ENCODE results near the gene UROC1. TPM values are rescaled to one million over a fixed set of nuclear protein-coding genes. Genes with fewer than 3 reads are reported as not detected.

UROC1 gene
- total RNA-seq, 1 experiment from 2014 or later: not detected

DNA sequence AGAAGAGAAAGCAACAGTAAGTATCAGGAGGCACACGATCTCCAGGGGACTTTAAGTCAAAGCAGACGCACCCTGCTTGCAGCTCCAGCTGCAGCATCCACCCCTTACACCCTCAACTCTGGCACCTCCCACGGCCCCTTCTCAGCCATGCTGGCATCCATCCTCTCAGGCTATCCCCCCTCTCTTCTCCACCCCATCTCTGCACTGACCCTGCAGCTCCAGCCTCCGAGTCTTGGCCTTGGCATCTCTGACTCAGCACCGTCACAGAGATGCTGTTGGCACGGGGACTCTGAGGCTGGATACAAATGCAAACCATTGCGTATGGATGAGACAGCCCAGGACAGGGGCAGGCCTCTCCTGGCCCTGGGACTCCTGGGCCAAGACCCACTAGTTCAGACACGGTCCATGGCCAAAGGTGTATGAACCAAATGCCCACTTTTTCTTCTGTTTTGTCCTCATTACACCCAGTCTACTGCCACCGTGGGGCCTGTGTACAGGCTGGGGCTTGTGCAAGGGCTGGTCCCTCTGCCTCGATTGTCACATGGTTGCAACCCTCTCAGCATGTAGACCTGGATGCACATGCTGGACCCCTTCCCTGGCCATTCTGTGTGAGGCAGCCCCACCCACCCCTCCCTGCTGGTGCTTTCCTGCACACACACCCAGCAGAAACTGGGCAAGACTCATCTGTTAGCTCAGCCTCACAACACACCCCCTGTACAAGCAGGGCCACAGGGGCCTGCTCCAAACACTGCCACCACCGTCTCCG is 23.2 kb downstream of the UROC1 start:
- intact Hi-C loops (cut with micrococcal nuclease; ENCODE audit: unreplicated experiment): no loop called here
- BruUV-seq (replicated peaks): no TSS peak
- H3K27me3 ChIP-seq (replicated peaks; ENCODE audit: control insufficient read depth, insufficient read depth, low read length): no peaks in the 10 kb centered on the region
- H3K9me3 ChIP-seq: no peaks in the 10 kb centered on the region
- DNase-seq: no peak
- no peaks in the 10 kb centered on the region for H3K27me3 Mint-ChIP-seq (ENCODE audit: insufficient read depth, unreplicated experiment)
- H3K4me3 ChIP-seq (ENCODE audit: low read depth, low read length): no peak overlapping the region
- no peaks in the 10 kb centered on the region for H3K36me3 Mint-ChIP-seq (ENCODE audit: insufficient read depth, unreplicated experiment)
- CTCF ChIA-PET: no interaction called here
- H3K27ac Mint-ChIP-seq (ENCODE audit: unreplicated experiment): no peak overlapping the region
- H3K36me3 ChIP-seq (ENCODE audit: control insufficient read depth, insufficient read depth, low read length): no peaks in the 10 kb centered on the region
- no peaks in the 10 kb centered on the region for H3K4me1 Mint-ChIP-seq (ENCODE audit: low read depth, unreplicated experiment)
- TF ChIP-seq, protein P1, sequence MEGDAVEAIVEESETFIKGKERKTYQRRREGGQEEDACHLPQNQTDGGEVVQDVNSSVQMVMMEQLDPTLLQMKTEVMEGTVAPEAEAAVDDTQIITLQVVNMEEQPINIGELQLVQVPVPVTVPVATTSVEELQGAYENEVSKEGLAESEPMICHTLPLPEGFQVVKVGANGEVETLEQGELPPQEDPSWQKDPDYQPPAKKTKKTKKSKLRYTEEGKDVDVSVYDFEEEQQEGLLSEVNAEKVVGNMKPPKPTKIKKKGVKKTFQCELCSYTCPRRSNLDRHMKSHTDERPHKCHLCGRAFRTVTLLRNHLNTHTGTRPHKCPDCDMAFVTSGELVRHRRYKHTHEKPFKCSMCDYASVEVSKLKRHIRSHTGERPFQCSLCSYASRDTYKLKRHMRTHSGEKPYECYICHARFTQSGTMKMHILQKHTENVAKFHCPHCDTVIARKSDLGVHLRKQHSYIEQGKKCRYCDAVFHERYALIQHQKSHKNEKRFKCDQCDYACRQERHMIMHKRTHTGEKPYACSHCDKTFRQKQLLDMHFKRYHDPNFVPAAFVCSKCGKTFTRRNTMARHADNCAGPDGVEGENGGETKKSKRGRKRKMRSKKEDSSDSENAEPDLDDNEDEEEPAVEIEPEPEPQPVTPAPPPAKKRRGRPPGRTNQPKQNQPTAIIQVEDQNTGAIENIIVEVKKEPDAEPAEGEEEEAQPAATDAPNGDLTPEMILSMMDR (IDR thresholded peaks at IDR 0.05; ENCODE audit: insufficient read depth in 1 of 2, low read depth in 1 of 2, low read length in 1 of 2, severe bottlenecking in 1 of 2, unreplicated experiment in 1 of 2): no peak
- no peaks in the 10 kb centered on the region for H3K9me3 Mint-ChIP-seq (ENCODE audit: unreplicated experiment)
- H3K4me3 Mint-ChIP-seq (ENCODE audit: unreplicated experiment): no peak overlapping the region
- POLR2A ChIA-PET: no interaction called here
- no peaks in the 10 kb centered on the region for H3K4me1 ChIP-seq

DNA sequence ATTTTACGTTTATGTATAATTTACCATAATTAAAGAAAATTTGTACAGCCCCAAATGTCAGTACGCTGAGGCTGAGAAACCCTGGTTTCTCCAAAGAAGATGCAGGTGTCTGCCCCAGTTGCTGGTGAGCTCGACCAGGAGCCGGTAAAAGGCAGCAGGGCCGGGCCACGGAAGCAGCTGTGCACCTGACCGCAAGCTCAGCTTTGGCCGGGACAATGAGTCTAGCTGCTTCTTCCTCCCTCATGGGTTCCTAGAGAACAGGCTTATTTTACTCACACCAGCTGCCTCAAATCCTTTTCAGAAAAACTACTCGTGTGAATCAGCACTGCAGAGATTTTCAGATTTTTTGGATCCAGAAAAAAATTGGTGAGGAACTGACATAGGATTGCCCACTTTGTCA is 23.8 kb downstream of the UROC1 start:
- BruUV-seq (replicated peaks): no TSS peak
- Mint-ChIP-seq H3K4me1 (ENCODE audit: low read depth, unreplicated experiment) (no peaks in the 10 kb centered on the region), H3K36me3 (ENCODE audit: insufficient read depth, unreplicated experiment) (no peaks in the 10 kb centered on the region), H3K27ac (ENCODE audit: unreplicated experiment) (no peak overlapping the region), H3K4me3 (ENCODE audit: unreplicated experiment) (no peak overlapping the region), H3K9me3 (ENCODE audit: unreplicated experiment) (no peaks in the 10 kb centered on the region), H3K27me3 (ENCODE audit: insufficient read depth, unreplicated experiment) (no peaks in the 10 kb centered on the region)
- CTCF ChIA-PET: no interaction called here
- TF ChIP-seq, protein P1 (IDR thresholded peaks at IDR 0.05; ENCODE audit: insufficient read depth in 1 of 2, low read depth in 1 of 2, low read length in 1 of 2, severe bottlenecking in 1 of 2, unreplicated experiment in 1 of 2): no peak
- POLR2A ChIA-PET: no interaction called here
- H3K9me3 ChIP-seq: no peaks in the 10 kb centered on the region
- no peak overlapping the region for H3K4me3 ChIP-seq (ENCODE audit: low read depth, low read length)
- H3K27me3 ChIP-seq (replicated peaks; ENCODE audit: control insufficient read depth, insufficient read depth, low read length): no peaks in the 10 kb centered on the region
- H3K4me1 ChIP-seq: no peaks in the 10 kb centered on the region
- intact Hi-C loops (cut with micrococcal nuclease; ENCODE audit: unreplicated experiment): no loop called here
- no peak for DNase-seq
- no peaks in the 10 kb centered on the region for H3K36me3 ChIP-seq (ENCODE audit: control insufficient read depth, insufficient read depth, low read length)

DNA sequence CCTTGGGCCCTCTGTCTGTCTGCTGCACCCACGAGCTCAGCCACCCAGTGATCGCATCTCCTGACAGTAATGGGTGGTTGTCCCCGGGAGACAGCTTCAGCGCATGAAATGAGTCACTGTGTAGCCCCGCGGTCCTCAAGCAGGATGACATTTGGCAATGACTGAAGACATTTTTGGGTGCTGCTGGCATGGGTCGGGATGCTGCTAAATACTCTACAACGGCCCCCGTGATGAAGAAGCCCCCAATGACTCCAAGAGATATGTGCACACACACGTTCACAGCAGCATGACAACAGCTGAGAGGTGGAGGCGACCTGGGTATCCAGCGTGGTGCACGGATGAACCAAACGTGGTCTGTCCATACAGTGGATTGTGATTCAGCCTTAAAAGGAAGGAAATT is 24.5 kb downstream of the UROC1 start:
- intact Hi-C loops (cut with micrococcal nuclease; ENCODE audit: unreplicated experiment): no loop called here
- Histone ChIP-seq H3K27me3 (replicated peaks; ENCODE audit: control insufficient read depth, insufficient read depth, low read length) (no peaks in the 10 kb centered on the region), H3K36me3 (ENCODE audit: control insufficient read depth, insufficient read depth, low read length) (no peaks in the 10 kb centered on the region), H3K4me3 (ENCODE audit: low read depth, low read length) (no peak overlapping the region), H3K9me3 (no peaks in the 10 kb centered on the region), H3K4me1 (no peaks in the 10 kb centered on the region)
- BruUV-seq (replicated peaks): no TSS peak
- Mint-ChIP-seq H3K36me3 (ENCODE audit: insufficient read depth, unreplicated experiment) (no peaks in the 10 kb centered on the region), H3K27me3 (ENCODE audit: insufficient read depth, unreplicated experiment) (no peaks in the 10 kb centered on the region), H3K9me3 (ENCODE audit: unreplicated experiment) (no peaks in the 10 kb centered on the region), H3K4me1 (ENCODE audit: low read depth, unreplicated experiment) (no peaks in the 10 kb centered on the region), H3K27ac (ENCODE audit: unreplicated experiment) (no peak overlapping the region), H3K4me3 (ENCODE audit: unreplicated experiment) (no peak overlapping the region)
- ChIA-PET CTCF (interaction anchor here (0.7 kb wide), 1 partner anchor 104 kb away, joined by 3 read pairs; no protein-coding TSS in a partner anchor), POLR2A (no interaction called here)
- no peak for DNase-seq
- TF ChIP-seq, protein P1 (IDR thresholded peaks at IDR 0.05; ENCODE audit: insufficient read depth in 1 of 2, low read depth in 1 of 2, low read length in 1 of 2, severe bottlenecking in 1 of 2, unreplicated experiment in 1 of 2): no peak

All from Caco-2 (cell line).